HTERT RPE-1 (cell line): ENCODE measurements around the gene CPLANE1.
"Not testable (repeated sequence)": the region's sequence is repeated elsewhere in the genome, so short reads cannot be mapped to it uniquely, and the experiment has no call there.

Source experiments
- in situ Hi-C: fragments of 300-500 bp; cut with MboI; formaldehyde crosslinking; loops from 4 replicates; pipeline ENCODE4 v1.14.3; 2020; ENCODE audit warnings: low sequenced_read_pairs

The CPLANE1 gene

GRCh38 chr5:37248970-37249814 is at the start of gene CPLANE1:
Gene CPLANE1, minus strand, starts transcription at chr5:37249376. Its CDS starts 1,678 bp downstream, at chr5:37247698.
- in situ Hi-C loops, result no loop called here

GRCh38 chr5:37296313-37296712 is 47.1 kb upstream of the CPLANE1 start:
- in situ Hi-C loops, result not testable (repeated sequence)

- in situ Hi-C loops, result no loop called here
Measured at GRCh38 chr5:37283214-37283820, 34.1 kb upstream of the CPLANE1 start.

GRCh38 chr5:37275511-37275910 is 26.3 kb upstream of the CPLANE1 start:
- in situ Hi-C loops, result no loop called here

GRCh38 chr5:37272511-37272910 is 23.3 kb upstream of the CPLANE1 start:
- in situ Hi-C loops, result no loop called here

- in situ Hi-C loops, result not testable (repeated sequence)
Measured at GRCh38 chr5:37268100-37268499, 18.9 kb upstream of the CPLANE1 start.

GRCh38 chr5:37255774-37256358 is 6.7 kb upstream of the CPLANE1 start:
- in situ Hi-C loops, result no loop called here

- in situ Hi-C loops, result no loop called here
Measured at GRCh38 chr5:37254581-37254980, 5.4 kb upstream of the CPLANE1 start.

- in situ Hi-C loops, result no loop called here
Measured at GRCh38 chr5:37251665-37252064, 2.5 kb upstream of the CPLANE1 start.

GRCh38 chr5:37249815-37250164 is 614 bp upstream of the CPLANE1 start:
- in situ Hi-C loops, result no loop called here

GRCh38 chr5:37248421-37248969 is 681 bp downstream of the CPLANE1 start:
- in situ Hi-C loops, result no loop called here

GRCh38 chr5:37247496-37247895 is 1.7 kb downstream of the CPLANE1 start:
- in situ Hi-C loops, result no loop called here

- in situ Hi-C loops, result no loop called here
Measured at GRCh38 chr5:37247036-37247435, 2.1 kb downstream of the CPLANE1 start.

GRCh38 chr5:37234288-37234687 is 14.9 kb downstream of the CPLANE1 start:
- in situ Hi-C loops, result no loop called here

- in situ Hi-C loops, result no loop called here
Measured at GRCh38 chr5:37226377-37226776, 22.8 kb downstream of the CPLANE1 start.

- in situ Hi-C loops, result no loop called here
Measured at GRCh38 chr5:37222181-37222580, 27.0 kb downstream of the CPLANE1 start.

GRCh38 chr5:37220426-37220825 is 28.8 kb downstream of the CPLANE1 start:
- in situ Hi-C loops, result not testable (repeated sequence)

- in situ Hi-C loops, result not testable (repeated sequence)
Measured at GRCh38 chr5:37219384-37219783, 29.8 kb downstream of the CPLANE1 start.

- in situ Hi-C loops, result no loop called here
Measured at GRCh38 chr5:37217976-37218375, 31.2 kb downstream of the CPLANE1 start.

GRCh38 chr5:37214550-37214949 is 34.6 kb downstream of the CPLANE1 start:
- in situ Hi-C loops, result no loop called here

GRCh38 chr5:37212096-37212495 is 37.1 kb downstream of the CPLANE1 start:
- in situ Hi-C loops, result no loop called here

- in situ Hi-C loops, result no loop called here
Measured at GRCh38 chr5:37211661-37212060, 37.5 kb downstream of the CPLANE1 start.
